ENCODE measurements around the gene CALHM2. TPM values are rescaled to one million over a fixed set of nuclear protein-coding genes. Genes with fewer than 3 reads are reported as not detected.

The CALHM2 gene
- total RNA-seq, 1 experiment from 2014 or later, result 1.9 TPM

DNA sequence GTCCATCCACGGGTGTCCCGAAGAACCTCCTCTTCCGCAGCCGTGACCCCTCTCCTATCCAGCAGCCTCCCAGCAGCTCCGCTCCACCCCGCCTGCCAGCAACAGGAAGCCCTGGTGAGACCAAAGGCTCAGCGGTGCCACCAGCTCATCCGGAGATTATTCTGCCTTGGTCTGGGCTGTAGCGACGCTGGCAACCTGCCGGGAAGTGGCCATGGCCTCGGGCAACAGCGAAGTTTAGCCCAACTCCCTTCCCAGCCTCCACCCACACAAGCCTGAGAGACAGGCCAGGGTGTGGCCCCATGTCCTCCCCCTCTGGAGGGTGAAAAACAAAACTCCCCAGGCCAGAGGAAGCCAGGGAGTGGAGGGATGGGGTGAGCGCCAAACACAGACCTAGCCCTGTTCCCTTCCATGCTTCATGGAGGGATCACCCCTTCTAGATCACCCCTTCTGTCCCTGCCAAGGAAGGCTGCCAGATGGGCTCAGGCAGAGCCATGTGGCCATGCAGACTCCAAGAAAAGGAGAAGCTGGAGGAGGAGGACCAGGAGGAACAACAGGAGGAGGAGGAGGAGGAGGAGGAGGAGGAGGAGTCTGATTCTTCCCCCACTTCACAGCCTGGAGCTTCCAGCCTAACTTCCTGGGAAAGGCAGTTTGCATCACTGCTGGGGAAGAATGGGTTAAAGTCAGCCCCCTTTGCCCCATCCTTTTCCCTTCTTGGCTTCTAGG is 918 bp downstream of the CALHM2 start:
- peak; percentile 69 for DNase-seq (ENCODE audit: low read depth)

DNA sequence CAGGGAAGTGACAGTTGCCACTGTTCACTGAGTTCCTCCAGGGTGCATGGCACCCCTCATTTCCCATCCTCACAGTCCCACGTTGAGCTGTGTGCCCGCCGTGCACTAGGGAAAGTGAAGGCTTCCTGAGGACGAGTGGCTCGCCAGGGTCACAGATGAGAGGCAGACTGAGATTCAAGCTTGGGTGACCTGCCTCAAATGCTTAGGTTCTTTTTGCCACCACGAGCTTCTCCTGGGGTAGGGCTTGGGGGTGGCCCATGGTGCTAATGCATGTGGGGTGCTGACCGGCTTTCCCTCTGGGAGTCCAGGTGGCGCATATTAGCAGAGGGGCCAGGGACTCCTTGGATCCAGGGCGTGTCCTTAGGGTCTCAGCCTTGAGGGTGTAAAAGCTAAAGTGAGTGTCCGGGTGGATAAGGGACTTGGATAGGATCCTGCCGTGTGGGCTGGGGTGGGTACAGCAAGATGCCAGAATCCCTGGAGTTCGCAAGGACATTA is 1.9 kb downstream of the CALHM2 start:
- no peak for DNase-seq (ENCODE audit: low read depth)

DNA sequence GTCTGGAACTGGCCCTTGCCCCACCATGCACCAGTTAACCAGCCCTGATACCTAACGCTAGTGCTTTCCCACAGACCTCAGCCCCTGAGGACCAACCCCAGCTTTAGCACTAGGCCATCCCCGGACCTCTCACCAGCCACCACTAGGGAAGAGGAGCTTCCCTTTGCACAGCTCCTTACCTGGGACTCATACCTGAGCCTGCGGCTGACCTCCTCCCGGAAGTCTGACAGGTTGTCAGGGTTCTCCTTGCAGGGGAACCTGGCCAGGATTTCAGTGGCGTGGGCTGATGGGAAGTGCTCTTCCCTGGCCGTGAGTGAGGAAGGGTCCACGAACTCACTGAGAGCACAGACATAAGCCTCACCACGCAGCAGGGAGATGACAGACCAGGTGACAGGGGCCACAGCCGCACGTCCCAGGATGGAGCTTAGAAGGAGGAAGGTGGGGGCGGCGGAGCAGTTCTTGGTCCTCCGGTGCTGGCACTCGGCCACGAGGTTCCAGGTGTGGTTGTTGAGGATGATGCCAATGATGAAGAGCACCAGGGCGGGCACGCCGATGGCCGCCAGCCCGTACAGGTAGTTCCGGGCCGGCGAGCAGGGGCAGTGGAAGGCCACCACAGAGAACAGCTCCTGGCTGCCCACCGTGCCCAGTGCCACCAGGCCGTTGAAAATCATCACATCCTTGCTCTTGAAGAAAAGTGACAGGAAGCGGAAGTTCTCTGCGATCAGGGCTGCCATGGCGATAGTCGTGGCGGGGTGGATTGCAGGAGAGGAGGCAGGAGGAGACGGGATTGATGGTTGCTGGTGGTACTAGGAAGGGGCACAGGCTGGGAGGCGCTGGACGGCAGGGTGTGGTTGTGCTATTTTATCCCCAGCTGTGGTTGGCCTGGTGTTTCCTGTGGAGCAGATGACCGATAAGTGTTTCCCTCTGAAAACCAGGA is 2.7 kb downstream of the CALHM2 start:
- DNase-seq (ENCODE audit: low read depth), result no peak

DNA sequence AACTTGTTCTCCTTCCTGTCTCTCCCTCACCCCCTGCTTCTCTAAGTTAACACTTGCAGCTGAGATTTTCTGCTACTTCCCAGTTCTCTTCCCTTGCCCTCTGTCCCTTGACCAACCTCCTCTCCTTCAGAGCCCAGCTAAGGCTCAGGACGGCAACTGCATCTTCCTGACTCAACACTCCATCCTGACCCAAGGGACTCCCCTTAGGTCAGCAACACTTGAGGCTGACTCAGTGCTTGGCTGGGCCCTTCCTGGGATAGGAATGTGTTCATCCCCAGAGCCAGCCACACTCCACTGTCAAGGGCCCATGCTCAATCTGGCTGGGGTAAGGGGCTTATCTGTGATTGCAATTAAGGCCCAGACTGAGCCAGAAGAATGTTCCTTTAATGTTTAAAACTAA is 3.4 kb downstream of the CALHM2 start:
- peak; percentile 67 for DNase-seq (ENCODE audit: low read depth)

DNA sequence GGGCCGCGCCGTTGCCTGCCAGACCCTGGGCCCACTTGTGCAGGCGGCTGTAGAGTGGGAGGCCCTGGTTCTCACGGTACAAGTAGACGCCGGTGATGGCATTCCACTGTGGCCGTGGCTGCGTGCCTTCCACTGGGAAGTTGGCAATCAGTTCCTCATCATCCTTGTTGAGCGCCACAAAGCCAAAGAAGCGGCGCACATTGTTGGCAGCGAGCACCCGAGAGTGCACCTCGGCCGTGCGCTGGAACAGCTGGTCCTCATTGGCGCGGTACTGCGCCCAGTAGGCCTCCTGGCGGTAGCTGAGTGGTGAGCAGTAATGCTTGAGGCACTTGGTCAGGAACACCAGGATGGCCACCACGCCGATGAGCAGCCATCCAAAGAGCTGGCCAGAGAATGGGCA is 5.0 kb downstream of the CALHM2 start:
- no peak for DNase-seq (ENCODE audit: low read depth)

DNA sequence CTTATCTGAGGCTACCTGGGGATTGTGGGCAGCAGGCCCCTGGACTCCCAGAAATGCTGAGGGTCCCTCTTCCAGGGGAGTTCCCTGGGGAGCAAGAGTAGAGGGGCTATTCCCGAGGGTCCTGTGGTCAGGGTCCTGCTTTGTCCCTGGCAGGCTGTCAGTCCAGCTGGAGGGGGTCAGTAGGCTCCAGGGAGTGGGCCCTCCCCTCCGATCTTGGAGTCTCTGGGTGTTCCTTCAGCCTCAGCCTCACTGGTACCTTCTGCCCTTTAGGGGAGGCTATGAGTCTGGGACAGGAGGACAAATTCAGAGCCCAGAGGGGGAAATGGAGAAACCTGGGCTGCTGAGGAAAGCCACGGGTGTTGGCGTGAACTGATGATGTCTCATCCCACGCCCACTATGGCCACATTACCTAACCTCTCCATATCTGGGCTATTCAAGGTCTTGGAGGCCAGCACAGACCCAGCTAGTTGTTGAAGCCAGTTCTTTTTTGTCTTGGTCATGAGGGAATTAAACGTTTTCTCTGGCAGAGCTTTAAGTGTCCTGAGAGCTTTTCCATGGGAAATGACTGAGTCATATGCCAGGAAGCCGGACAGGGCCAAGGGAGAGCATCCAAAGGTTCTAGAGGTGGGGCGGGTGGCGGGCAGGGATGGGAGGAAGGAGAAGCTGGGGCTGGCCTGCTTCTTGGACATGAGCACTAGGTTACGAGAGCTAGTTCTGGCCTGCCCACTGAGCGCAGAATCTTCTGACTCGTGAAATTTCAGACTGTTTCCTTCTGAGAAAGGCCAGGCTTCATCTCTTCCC is 6.2 kb downstream of the CALHM2 start:
- no peak for DNase-seq (ENCODE audit: low read depth)

DNA sequence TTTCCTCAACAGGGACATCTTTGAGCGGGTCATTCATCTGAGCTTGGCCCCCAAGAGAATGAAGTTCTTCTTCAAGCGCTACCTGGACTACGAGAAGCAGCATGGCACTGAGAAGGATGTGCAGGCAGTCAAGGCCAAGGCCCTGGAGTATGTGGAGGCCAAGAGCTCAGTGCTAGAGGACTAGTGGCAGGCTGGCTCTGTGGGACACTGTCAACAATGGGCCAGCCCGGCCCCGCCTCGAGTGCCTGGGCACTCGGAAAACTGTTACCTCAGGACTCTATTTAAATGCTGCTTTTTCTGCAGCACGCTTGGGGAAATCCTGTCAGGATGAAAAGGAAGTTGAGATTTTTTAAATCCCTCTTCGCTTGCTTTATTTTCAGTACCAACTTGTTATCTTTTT is 6.8 kb downstream of the CALHM2 start:
- no peak for DNase-seq (ENCODE audit: low read depth)

DNA sequence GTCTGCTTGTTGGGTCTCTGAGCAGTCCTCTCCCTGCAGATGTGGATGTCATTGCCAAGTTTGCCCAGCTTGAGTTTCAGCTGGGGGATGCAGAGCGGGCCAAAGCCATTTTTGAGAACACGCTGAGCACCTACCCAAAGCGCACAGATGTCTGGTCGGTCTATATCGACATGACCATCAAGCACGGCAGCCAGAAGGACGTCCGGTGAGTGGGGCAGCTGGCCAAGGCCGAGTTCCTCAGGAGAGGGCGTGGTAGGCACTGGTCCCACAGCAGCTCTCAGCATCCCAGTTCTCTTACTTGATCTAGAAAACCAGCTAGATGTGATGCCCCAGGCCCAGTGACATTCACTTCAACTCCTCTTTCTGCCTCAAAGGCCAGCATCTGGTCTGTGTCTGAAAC is 7.7 kb downstream of the CALHM2 start:
- no peak for DNase-seq (ENCODE audit: low read depth)

DNA sequence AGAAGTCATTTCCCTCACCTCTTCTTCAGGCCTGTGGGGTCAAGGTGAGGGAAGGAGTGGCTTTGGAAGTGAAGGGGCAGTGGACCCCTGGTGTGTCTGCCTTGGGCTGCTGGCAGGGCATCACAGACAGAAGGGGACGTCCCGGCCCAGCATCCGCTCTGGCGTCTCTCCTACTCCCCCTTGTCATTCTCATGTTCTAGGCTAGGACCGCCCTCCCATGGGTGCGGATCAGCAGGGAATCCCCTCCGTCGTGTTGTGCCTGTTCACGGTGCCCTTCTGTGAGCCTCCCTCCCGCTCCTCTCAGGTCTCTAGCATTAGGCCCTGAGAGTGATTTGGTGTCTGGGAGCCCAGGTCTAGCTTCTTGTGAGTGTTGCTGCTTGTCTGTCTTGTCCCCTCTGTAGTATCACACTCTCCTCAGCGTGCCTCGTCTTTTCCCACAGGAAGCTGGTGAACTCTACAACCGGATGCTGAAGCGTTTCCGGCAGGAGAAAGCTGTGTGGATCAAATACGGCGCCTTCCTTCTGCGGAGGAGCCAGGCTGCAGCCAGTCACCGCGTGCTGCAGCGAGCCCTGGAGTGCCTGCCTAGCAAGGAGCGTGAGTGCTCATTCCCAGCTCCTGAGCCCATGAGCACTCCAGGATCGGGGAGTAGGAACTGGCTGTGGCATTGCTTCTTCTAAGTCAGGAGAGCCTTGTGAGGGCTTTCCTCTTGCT is 8.5 kb downstream of the CALHM2 start:
- no peak for DNase-seq (ENCODE audit: low read depth)

DNA sequence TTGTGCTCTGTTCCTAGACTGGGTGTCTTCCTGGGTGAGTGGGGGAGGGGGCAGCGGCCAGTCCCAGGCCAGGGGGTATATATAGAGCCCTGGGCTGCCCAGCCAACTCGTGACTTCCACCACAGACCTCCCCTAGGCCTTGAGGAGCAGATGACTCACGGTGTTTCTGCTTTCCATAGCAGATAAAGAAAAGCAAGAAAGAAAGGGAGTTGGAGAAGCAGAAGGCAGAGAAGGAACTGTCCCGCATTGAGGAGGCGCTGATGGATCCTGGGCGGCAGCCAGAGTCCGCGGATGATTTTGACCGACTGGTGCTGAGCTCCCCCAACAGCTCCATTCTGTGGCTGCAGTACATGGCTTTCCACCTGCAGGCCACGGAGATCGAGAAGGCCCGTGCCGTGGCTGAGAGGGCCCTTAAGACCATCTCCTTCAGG is 10.1 kb downstream of the CALHM2 start:
- DNase-seq (ENCODE audit: low read depth), result peak; percentile 41

DNA sequence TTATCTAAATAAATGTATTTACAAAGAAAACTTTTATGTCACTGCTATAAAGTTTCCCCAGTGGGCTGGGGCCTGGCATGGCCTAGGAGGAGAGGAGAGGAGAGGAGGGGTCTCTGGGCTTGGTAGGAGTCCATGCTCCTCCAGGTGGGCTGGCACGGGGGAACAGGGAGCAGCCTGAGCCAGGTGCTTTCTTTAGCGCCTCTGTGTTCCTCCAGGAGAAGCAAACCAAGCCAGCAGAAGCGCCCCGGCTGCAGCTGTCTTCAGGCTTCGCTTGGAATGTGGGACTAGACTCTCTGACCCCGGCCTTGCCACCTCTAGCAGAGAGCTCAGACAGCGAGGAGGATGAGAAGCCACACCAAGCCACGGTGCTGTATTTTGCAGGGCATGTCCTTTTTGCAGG is 10.6 kb downstream of the CALHM2 start:
- no peak for DNase-seq (ENCODE audit: low read depth)

DNA sequence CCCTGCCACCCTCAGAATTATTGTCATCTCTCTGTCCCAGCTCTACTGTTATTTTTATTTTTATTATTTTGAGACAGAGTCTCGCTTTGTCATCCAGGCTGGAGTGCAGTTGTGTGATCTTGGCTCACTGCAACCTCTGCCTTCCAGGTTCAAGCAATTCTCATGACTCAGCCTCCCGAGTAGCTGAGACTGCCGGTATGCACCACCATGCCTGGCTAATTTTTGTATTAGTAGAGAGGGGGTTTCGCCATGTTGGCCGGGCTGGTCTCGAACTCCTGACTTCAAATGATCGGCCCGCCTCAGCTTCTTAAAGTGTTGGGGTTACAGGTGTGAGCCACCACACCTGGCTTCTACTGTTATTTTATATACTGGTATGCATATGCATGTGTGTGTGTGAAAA is 11.0 kb downstream of the CALHM2 start:
- DNase-seq (ENCODE audit: low read depth), result no peak

DNA sequence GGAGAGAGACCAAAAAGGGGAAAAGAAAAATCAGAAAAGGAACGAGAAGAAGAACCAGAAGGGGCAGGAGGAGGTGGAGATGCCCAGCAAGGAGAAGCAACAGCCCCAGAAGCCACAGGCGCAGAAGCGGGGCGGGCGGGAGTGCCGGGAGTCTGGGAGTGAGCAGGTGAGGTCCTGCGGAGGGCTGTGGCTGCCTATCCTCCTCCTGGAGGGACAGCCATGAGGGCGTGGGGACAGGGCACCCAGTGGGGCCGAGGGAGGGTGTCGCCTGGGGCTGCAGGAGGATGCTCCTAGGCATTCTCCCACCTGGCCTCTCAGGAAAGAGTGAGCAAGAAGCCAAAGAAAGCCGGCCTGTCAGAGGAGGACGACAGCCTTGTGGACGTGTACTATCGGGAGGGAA is 11.8 kb downstream of the CALHM2 start:
- DNase-seq (ENCODE audit: low read depth), result no peak

DNA sequence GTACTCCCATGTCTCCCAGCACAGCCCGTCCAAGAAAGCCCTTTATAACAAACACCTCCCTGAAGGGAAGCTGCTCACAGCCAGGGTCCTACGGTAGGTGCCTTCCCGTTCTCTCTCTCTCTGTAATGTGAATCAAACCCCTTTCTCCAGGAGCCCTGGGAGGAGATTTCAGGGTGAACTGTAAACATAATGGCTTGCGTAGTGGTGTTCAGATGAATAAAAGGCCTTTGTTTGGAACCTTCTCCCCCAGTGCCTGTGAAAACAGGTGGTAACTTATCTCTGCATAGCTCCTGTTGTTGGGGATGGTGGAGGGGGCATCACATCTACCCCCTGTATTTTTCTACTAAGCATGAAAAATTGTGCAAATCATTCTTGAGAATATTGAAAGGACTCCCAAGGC is 12.4 kb downstream of the CALHM2 start:
- DNase-seq (ENCODE audit: low read depth), result no peak

DNA sequence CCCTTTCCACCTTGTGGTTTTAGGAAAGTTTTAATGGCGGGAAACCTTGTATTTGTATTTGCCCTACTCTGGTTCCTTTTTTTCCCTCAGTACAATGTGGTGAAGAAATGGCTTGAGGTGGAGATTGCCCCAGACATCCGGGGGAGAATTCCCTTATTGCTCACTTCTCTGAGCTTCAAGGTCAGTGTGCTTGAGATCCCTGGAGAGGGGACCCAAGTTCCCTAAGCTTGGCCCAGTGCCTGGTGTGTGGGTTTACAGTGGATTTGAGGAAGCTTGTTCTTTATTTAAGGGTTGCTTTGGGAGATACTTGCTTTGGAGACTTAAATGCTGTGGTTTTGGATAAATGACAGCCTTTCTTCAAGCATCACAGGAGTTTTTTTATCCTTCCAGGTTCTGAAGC is 18.3 kb downstream of the CALHM2 start:
- DNase-seq (ENCODE audit: low read depth), result no peak

DNA sequence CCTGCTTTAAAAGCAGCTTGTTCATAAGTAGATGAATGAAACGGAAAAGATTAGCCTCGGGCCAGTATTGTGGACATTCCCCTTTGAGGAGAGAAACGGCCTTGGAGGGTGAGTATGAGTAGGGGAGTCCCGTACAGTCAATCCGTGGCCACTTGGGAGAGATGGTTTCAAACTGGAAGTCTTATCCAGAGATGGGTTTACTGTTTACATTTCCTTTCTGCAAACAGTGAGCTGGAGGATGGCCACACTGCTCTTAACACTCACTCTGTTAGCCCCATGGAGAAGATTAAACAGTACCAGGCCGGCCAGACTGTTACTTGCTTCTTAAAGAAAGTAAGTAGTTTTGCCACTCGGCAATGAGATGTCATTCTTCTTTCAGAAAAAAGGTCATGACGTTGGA is 20.3 kb downstream of the CALHM2 start:
- DNase-seq (ENCODE audit: low read depth), result no peak

DNA sequence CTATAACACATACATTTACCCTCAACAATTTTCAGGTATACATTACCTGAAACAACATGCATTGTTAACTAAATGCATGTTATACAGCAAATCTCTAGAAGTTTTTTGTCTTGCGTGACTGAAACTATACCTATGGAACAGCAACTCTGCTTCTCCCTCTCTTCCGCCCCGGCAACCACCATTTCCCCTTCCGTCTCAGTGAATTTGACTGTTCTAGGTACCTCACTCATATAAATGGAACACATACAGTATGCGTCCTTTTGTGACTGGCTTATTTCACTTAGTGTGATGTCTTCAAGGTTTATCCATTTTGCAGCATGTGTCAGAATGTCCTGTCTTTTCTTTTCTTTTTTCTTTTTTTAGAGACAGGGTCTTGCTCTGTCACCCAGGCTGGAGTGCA is 22.5 kb downstream of the CALHM2 start:
- DNase-seq (ENCODE audit: low read depth), result no peak

DNA sequence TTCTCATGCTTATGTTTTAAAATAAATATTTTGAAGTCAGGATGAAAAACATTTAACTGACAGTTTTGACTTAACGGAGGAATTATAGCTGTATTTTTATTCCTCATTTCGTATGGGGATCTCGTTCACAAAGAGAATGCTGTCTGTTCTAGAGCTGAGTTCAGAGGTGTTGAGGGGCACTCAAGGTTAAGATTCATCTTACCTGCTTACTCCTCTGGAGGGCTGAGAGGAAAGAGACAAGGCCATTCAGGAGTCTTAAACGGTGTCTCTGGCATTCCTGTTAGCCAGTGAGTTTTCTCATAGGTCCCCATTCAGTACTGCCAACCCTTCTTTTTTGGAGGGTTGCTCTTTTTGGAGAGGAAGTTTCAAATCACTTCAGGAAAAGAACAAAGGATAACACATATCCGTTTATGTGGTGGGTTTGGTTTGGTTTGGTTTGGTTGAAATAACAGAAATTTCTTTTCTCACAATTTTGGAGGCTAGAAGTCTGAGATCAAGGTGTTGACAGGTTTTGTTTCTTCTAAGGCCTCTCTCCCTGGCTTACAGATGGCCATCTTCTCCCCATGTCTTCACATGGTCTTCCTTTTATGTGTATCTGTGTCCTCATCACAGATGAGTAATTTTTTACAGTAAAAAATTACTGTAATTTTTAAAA is 23.1 kb downstream of the CALHM2 start:
- DNase-seq (ENCODE audit: low read depth), result no peak

DNA sequence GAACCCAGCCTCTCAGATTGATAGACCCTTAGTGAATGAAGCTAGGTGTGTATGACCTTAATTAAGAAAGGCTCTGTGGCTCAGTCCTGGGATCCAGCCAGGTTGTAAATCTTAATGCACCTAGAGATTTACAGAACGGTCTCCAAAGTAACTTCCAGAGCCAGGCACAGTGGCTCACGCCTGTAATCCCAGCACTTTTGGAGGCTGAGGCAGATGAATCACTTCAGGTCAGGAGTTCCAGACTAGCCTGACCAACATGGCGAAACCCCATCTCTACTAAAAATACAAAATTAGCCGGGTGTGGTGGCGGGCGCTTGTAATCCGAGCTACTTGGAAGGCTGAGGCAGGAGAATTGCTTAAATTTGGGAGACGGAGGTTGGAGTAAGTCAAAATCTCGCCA is 24.3 kb downstream of the CALHM2 start:
- DNase-seq (ENCODE audit: low read depth), result no peak

DNA sequence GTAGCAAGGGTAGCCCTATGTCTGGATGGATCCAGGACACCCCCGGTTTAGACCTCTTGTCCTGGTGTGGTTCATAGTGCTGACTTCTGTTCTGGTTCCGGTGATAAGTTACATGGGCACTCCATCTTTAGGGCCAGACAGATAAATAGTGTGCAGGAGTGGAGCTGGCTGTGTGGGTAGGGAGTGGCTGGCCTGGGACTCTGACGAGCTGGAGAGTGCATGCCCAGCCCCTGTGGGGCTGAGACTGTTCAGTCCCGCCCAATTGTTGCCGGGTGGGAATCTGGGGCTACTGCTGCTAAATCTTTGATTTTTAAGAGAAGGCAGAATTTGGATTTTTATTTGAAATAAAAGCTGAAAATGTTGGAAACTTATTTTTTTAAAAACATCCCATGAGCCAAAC is 28.4 kb downstream of the CALHM2 start:
- DNase-seq (ENCODE audit: low read depth), result no peak

DNA sequence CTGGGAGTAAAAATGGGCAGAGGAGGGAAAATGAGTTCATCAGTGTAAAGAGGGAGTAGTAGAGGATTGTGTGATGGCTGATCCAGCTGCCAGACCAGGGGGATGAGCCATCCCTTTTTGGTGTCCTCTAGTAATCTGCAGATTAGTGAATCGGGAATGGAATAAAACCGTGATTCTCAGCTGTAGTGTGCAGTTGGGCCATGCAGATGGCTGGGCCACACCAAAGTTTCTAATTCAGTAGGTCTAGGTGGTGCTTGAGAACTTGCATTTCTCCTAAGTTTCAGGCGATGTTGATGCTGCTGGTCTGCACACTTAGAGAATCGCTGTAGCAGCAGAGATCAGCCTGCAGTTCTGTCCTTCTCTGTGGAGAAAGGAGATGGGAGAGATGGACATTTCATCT is 33.1 kb downstream of the CALHM2 start:
- DNase-seq (ENCODE audit: low read depth), result no peak

Measured in Daoy (cell line).